Activated naive CD4-positive, alpha-beta T cell treated with anti-CD3 and anti-CD28 coated beads, Interleukin-2, amount 50 U/mL, for 72 hours (primary cell): Measurements from ENCODE around the gene SLC22A5. TPM values are rescaled to one million over a fixed set of nuclear protein-coding genes. Genes with fewer than 3 reads are reported as not detected.
"Not testable (repeated sequence)": the region's sequence is repeated elsewhere in the genome, so short reads cannot be mapped to it uniquely, and the experiment has no call there.

Experiments
- ATAC-seq, 2 donors: fragments of 150-1000 bp; cut with Tn5 transposase; 2 replicates each; pipeline ENCODE4 v1.10.0; 2021; ENCODE audit warnings: mild to moderate bottlenecking in 2 of 2, moderate library complexity in 2 of 2
- DNase-seq, 2 donors: peaks; one replicate each; pipeline ENCODE4 v3.0.0; 2021 to 2022; ENCODE audit warnings: low spot score in 2 of 2
- H3K27ac Mint-ChIP-seq, 2 donors: one replicate each; pipeline ENCODE4 v1.8.0; 2022; ENCODE audit warnings: mild to moderate bottlenecking in 2 of 2, mixed read lengths in 2 of 2
- H3K36me3 Mint-ChIP-seq, 2 donors: one replicate each; pipeline ENCODE4 v1.8.0; 2022; ENCODE audit warnings: mixed read lengths in 2 of 2
- H3K9me3 Mint-ChIP-seq, 2 donors: one replicate each; pipeline ENCODE4 v1.8.0; 2022; ENCODE audit warnings: mixed read lengths in 2 of 2
- total RNA-seq, 2 donors: library from RNA; stranded (reverse); gene quantifications; one replicate each; pipeline ENCODE4 v1.2.3, GENCODE V29; 2022

SLC22A5 gene
- total RNA-seq, 2 donors from 2014 or later: 3.1 to 5.5 TPM

DNA sequence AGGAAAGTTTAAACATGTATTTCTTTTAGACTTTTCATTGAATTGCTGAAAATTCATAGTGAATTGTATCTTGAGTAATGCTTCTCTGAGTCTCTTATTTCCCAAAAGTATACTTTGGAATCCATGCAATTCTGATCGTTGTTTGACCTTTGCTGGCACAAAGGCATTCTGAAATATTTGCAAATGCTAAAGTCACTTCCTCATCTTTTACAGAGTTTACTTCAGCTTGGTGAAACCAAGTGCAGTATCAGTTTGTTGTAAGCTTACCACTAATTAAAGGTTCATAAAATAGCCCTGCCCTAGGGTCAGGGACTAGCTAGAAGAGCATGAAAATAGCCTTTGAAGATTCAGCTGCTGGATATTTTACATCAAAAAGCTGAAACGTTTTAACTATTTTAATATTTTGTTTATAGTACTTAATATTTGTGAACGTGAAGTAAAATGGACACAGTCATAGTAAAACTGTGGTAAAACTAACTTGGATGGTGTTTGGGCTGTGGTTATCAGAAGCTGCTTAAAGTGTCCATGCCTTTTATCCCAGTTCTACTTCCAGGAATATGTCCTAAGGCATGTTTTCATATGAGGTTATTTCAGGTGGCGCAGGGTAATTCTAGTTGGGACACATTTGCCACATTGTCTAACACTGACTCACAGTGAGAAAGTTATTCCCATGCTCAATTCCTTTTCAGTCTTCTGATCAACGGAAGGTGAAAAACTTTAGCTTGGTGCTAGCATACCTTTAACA lies 45.3 kb downstream of the SLC22A5 start:
- DNase-seq (no peak), ATAC-seq (no peak)
- Mint-ChIP-seq H3K27ac (peak overlapping the region in 1 of 2 donors; percentile 99), H3K36me3 (peaks cover 19 to 38% of the 10 kb centered on the region in 2 donors), H3K9me3 (no peaks in the 10 kb centered on the region)

DNA sequence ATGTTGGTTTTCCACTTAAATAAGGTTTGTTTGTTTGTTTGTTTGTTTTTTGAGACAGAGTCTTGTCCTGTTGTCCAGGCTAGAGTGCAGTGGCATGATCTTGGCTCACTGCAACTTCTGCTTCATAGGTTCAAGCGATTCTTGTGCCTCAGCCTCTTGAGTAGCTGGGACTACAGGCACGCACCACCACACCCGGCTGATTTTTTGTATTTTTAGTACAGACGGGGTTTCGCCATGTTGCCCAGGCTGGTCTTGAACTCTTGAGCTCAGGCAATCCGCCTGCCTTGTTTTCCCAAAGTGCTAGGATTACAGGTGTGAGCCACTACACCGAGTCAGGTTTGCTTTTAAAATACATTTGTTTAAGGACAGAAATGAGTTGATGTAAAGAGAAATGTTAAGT lies 46.0 kb downstream of the SLC22A5 start:
- DNase-seq, H3K9me3 Mint-ChIP-seq, H3K27ac Mint-ChIP-seq, ATAC-seq: not testable (repeated sequence)
- peaks cover 21 to 45% of the 10 kb centered on the region in 2 donors for H3K36me3 Mint-ChIP-seq

DNA sequence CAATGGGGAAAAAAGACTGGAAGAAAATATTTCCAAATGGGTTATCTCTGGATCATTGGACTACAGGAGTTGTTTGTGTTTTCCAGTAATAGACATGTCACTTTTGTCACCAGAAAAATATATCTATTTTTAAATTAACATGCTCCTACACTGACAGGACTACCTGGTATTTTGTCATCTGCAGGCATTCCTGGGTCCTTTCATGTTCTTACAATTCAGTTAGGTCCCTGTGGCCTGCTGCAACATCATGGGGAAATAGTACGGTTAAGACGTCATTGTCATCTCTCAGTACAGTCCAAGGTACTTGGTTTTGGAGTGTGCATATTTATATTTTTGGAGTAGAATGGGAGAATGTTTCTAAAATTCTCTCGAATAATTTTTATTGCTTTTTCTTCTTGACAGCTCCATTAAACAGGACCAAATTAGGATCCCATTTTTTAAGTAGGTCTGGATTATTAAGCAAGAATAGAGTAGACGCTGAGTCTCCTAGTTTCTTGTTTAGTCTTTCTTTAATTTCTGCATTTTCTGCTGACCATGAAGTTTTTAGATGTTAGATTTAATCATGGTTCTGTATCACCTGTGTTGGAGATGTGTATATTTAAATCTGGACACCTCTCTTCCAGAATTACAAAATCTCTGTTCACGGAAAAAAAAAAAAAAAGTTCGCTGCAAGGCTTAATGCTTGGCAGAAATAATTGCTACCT lies 46.9 kb downstream of the SLC22A5 start:
- ATAC-seq: no peak
- peaks cover 20 to 41% of the 10 kb centered on the region in 2 donors for H3K36me3 Mint-ChIP-seq
- H3K9me3 Mint-ChIP-seq: no peaks in the 10 kb centered on the region
- no peak for DNase-seq
- no peak overlapping the region for H3K27ac Mint-ChIP-seq

DNA sequence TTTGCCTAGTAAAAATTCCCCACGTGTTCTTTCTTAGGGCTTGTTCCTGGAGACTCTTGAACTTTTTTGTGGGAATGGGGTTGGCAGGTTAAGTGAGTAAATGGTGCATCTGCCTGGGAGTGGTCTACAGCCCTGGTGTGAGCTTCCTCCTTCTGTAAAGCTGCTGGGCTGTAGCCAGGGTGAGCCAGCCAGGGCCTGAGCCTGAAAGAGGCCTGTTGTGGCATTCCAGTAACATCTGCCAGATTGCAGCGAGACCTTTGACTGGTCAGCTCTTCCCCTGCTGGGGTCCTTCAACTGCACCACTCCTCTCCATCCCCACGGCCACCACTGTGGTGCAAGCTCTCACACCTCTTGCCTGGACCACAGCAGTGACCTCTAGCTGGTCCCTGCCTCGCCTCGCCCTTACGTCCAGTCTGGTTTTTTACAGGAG lies 47.5 kb downstream of the SLC22A5 start:
- Mint-ChIP-seq H3K27ac (peak overlapping the region in 1 of 2 donors; percentile 47), H3K36me3 (peaks cover 21 to 38% of the 10 kb centered on the region in 2 donors), H3K9me3 (no peaks in the 10 kb centered on the region)
- ATAC-seq: no peak
- DNase-seq: no peak

DNA sequence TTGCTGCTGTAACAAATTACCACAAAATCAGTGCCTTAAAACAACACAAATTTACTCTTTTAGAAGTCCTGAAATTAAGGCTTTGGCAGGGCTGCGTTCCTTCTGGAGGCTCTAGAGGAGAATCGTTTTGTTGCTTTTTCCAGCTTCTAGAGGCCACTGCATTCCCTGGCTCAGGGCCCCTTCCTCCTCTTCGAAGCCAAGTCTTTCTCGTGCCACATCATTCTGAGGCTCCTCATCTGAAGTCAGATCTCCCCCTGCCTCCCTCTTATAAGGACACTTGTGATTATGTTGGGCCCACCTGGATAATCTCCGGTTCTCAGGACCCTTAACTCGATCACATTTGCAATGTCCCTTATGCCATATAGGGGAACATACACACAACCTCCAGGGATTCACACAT lies 48.0 kb downstream of the SLC22A5 start:
- Mint-ChIP-seq H3K36me3 (peaks cover 21 to 38% of the 10 kb centered on the region in 2 donors), H3K9me3 (no peaks in the 10 kb centered on the region), H3K27ac (peak overlapping the region in 1 of 2 donors; percentile 47)
- ATAC-seq: no peak
- DNase-seq: no peak

DNA sequence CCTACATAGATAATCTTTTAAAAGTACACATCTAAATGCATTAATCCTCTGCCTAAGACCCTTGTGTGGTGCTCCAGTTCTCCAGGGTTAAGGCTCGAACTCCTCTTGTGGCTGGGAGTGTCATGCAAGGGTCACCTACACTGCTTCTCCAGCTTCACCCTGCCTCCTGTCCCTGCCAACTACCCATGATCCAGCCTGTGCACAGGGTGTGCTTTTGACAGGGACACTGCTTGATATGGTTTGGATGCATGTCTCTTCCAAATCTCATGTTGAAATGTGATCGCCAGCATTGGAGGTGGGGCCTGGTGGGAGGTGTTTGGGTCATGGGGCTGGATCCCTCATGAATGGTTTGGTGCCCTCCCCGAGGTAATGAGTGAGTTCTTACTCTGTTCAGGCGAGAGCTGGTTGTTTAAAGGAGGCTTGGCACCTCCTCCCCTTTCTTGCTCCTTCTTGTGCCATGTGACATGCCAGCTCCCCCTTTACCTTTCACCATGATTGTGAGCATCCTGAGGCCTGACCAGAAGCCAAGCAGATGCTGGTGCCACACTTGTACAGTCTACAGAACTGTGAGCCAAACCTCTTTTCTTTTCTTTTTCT lies 48.5 kb downstream of the SLC22A5 start:
- Mint-ChIP-seq H3K36me3 (peaks cover 21 to 37% of the 10 kb centered on the region in 2 donors), H3K9me3 (no peaks in the 10 kb centered on the region), H3K27ac (peak overlapping the region in 1 of 2 donors; percentile 45)
- ATAC-seq (no peak), DNase-seq (no peak)

DNA sequence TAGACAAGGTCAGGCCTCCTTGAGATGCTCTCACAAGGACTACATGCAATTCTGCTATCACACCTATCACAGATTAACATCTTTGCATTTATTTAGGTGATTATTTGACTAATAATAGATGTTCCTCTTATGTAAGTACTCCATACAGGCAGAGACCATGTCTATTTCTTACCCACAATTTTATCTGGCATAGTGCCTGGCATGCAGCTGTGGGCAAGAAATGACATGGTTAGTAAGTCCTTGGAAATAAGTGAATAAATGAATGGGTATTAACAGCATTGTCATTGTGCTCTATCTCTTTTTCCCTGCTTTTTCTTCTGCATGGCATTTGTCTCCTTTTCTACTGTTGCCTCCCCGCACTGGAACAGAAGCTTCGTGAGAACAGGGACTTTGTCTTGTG lies 49.4 kb downstream of the SLC22A5 start:
- peak overlapping the region in 1 of 2 donors; percentile 45 for H3K27ac Mint-ChIP-seq
- H3K9me3 Mint-ChIP-seq: no peaks in the 10 kb centered on the region
- DNase-seq (no peak), ATAC-seq (no peak)
- H3K36me3 Mint-ChIP-seq: peaks cover 21 to 28% of the 10 kb centered on the region in 2 donors

DNA sequence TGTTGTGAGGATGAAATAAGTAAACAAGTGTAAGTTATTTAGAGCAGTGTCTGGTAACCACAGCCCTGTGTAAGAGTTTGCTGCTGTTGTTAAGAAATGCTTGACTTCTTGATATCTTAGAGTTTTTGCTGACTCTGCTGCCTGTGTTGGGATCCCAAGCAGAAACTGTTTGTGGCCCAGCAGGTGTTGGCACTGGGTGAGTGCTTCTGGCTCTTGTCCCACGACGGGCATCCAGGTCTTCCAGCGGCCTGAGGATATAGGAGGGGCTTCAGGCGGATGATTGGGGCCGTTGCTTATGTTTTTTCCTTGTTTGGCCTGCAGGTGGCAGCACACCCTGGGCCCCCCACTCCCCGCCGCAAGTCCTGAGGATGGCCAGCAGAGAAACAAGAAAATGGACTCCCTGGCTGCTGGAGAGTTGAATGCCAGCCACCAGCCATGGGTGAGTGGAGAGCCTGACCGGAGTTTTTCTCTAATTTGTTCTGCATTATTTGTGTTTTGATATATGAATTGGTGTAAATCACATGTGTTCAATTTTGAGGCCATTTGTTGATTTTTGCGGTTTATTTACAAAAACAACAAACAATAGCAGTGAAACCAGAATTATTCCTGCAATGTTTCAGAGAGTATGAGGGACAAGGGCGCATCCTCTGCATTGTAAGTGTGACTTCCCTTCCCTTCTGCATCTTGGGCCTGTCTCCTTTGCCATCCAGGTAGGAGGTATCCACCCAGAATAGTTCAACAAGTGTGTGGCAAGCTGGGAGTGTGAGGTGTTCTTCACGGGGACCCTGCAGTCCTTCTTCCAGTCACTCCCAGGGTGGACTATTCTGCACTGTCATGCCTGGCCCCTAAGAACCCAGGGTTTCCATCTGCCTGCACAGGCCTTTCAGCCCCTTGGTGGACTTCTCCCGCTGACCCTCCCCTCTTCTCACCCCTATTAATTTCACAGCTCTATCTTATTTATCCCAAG lies 50.3 kb downstream of the SLC22A5 start:
- peak; percentile 62 to 64 for DNase-seq
- Mint-ChIP-seq H3K9me3 (no peaks in the 10 kb centered on the region), H3K27ac (peak overlapping the region; percentile 67 to 90), H3K36me3 (peaks cover 16 to 21% of the 10 kb centered on the region in 2 donors)
- peak; percentile 35 to 65 for ATAC-seq

DNA sequence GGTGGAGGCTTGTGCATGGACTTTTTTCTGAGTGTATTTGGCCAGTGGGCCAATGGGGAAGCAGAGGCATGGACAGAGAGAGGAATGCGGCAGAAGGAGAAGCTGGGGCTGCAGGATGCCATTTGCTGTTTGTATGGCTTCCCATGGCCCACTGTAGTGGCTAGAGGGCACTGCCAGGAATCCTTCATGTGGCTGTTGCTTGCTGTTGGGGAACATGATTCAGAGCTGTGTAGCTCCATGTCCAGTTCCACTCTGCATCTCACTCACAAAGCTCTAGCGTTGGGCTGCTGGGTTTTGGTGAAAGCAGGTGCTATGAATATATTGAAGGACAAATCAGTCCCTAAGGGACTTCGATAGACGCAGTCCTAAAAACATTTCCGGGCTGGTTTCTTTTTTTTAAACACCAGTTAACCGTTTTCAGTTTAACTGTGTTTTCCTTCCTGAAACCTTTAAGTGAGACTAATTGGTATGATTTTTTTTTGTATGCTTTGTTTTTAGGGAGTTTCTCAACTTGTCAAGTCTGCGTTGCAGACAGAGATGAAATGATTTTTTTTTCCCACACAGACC lies 51.3 kb downstream of the SLC22A5 start:
- DNase-seq (peak in 1 of 2 donors; percentile 67), ATAC-seq (peak; percentile 16 to 65)
- H3K36me3 Mint-ChIP-seq: peaks cover 16 to 21% of the 10 kb centered on the region in 2 donors
- no peaks in the 10 kb centered on the region for H3K9me3 Mint-ChIP-seq
- peak overlapping the region; percentile 67 to 90 for H3K27ac Mint-ChIP-seq

DNA sequence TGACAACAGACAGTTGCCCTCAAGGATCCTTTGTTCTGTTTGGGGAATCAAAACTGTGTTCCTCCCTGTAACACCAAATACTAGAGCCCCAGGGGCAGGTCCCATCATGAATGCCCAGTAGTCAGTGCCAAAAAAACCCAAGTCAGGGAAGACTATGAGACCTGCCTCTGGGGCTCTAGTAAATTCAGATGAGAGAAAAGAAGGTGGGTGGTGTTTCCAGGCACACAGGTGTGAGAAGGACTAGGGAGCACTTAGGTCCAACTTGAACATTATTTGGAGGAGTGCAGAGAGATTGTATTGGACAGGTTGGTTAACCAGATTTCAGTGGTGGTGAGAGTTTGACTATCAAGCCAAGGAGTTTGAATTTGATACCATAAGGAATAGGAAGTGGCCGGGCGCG lies 52.0 kb downstream of the SLC22A5 start:
- Mint-ChIP-seq H3K9me3 (no peaks in the 10 kb centered on the region), H3K36me3 (peaks cover 16 to 21% of the 10 kb centered on the region in 2 donors), H3K27ac (peak overlapping the region in 1 of 2 donors; percentile 90)
- no peak for ATAC-seq
- DNase-seq: no peak

DNA sequence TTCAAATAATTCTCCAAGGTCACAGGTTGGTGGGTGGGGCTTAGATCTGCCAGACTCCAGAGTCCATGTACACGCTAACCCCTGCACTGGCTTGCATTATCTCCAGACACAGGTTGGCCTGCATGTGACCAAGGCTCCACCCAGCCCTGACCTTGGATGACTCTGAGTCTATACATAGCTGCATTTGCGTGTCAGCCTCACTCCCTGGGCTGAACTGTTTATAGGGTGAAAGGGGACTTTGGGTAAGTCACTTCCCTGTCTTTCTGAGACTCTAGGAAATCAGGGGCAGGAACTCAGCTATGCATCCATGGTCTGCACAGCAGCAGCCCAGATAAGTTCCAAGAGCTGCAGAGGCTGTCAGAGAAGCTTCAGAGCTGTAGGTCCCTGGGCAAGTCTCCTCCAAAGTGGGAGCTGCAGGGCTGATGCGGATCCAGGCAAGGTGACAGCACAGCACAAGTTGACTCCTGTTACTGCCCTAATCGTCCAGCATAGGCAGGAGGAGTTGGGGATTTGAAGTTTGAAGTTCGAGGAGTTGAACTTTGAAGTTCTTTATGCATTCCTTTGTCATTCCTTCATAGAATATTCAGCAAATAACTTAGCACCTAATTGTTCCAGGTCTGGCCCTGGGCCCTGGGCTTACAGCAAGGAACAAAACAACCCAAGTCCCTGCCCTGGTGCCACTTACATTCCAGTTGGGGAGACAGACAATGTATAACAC lies 53.4 kb downstream of the SLC22A5 start:
- no peaks in the 10 kb centered on the region for H3K9me3 Mint-ChIP-seq
- ATAC-seq (no peak), DNase-seq (no peak)
- H3K36me3 Mint-ChIP-seq: peaks cover 16 to 21% of the 10 kb centered on the region in 2 donors
- peak overlapping the region in 1 of 2 donors; percentile 55 for H3K27ac Mint-ChIP-seq

DNA sequence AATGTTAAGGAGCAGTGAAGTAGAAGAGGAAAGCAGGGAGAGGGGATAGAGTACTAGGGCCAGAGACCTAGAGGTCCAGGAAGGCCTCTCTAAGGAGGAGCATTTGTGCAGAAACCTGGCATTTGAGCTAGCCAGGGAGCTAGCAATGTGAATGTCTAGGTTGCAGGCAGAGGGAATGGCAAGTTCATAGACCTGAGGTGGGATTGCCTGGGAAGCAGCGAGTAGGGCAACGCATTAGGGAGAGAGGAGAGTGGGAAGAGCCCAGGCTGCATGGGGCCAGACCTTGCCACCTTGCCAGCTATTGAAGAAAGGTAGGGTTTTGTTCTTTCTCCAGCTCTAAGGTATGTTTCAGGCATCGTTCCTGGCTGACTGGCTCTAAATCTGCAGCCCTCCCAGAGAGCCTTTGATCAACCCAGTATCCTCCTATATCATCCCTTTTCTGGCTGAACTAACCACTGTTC lies 54.0 kb downstream of the SLC22A5 start:
- Mint-ChIP-seq H3K9me3 (no peaks in the 10 kb centered on the region), H3K36me3 (peaks cover 15 to 16% of the 10 kb centered on the region in 2 donors), H3K27ac (peak overlapping the region in 1 of 2 donors; percentile 55)
- DNase-seq (no peak), ATAC-seq (no peak)

DNA sequence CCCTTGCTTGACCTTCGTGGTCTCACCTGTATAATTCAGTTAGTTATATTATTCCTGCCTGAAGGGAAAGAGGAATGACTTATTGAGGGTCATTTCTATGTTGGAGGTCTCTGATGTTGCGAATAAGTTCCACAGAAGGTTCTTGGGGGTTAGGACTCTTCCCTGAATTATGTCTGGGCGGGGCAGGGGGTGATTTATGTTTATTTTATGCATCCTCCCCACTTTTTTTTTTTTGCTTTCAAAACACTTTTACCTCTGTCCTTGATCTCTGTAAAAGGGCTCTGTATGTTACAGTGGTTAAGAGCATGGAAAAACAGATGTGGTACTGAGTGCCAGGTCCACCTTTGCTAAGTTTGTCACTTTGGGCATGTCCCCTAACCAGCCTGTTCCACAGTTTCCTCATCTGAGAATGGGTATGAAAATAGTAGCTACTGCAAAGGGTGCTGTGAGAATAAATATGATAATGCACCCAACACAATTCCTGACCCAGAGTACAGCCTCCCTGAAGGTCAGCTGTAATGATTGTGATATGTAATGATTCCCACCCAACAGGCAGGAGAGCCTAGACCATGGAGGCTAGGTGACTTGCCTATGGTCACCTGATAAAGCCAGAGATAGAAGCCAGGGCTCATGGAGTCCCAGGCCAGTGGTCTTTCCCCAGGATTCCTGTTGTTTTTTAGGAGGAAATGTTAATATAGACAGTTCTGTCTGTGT lies 54.8 kb downstream of the SLC22A5 start:
- Mint-ChIP-seq H3K27ac (peak overlapping the region in 1 of 2 donors; percentile 96), H3K9me3 (no peaks in the 10 kb centered on the region), H3K36me3 (peaks cover 9 to 16% of the 10 kb centered on the region in 2 donors)
- DNase-seq (no peak), ATAC-seq (no peak)

DNA sequence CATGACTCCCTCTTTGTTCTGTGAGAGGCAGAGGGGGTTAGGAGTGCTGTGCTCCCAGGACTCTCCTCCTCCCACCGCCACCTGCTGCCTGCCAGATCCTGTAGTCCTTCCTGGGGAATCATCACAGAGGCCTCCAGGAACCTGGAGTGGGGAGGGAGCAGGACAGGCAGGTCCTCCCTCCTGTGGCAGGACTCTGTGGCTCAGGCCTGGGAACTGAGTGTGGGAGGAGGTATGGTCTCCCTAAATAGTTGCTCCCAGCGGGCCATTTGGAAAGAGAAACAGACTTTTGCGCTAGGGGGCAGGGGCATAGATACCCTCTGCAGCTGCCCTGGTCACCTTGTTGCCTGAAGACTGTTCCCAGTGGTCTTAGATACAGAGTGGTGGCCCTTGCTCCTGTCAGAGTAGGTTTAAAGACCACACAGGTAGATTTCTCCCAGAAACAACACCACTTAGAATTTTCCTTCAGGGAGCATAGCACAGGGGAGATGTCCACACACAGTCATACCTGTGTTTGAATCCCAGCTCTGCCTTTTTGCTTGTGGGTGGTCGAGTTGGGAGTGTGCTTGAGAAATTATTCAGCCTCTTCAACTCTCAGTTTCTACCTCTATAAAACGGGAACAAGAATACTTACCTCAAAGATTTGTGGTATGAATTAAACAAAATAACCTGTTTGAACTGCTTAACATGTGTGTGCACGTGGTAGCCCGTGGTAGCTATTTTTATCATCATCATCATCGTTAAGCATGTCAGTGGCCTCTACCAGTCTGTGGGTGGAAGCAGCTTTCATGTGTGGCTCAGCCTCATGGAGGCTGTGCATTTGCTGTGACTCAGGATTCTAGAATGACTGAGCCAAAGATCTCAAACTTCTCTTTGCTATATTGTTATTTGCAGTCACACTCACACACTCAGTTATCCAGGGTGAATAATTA lies 55.8 kb downstream of the SLC22A5 start:
- ATAC-seq (peak; percentile 75 to 84), DNase-seq (peak; percentile 68 to 77)
- Mint-ChIP-seq H3K9me3 (peaks cover 0 to 2% of the 10 kb centered on the region in 2 donors), H3K27ac (peak overlapping the region; percentile 96 to 100), H3K36me3 (peaks cover 7 to 14% of the 10 kb centered on the region in 2 donors)
